Spleen (tissue), 7 donors: ENCODE measurements around the gene RBM38.

Experiments used
- POLR2AphosphoS5 ChIP-seq, 3 donors: sonication (generic); formaldehyde crosslinking; IDR thresholded peaks; one replicate each; pipeline ENCODE4 v1.5.1; 2017; ENCODE audit warnings: antibody characterized with exemption in 3 of 3
- TF ChIP-seq, protein P1 (sequence below), 11 experiments: fragments of 200-600 bp in 7 of 11; fragments of 450-650 bp in 4 of 11; sonication (generic) in 4 of 11; IDR thresholded peaks in 8 of 11; conservative IDR thresholded peaks in 3 of 11; 1 replicate in 7 of 11; 2 replicates in 4 of 11; pipeline versions ENCODE4 v1.4.0 to v1.8.0; 2016 to 2021; ENCODE audit warnings: antibody characterized with exemption in 11 of 11, inconsistent platforms in 4 of 11, mild to moderate bottlenecking in 1 of 11
- donor health status: DM: no; HTN: no; CAD: no; lungs with moderate emphysema.
- donor health status: DM: no; HTN: no; CAD: no.
- donor health status: DM: no; HTN: no; CAD: no.

DNA sequence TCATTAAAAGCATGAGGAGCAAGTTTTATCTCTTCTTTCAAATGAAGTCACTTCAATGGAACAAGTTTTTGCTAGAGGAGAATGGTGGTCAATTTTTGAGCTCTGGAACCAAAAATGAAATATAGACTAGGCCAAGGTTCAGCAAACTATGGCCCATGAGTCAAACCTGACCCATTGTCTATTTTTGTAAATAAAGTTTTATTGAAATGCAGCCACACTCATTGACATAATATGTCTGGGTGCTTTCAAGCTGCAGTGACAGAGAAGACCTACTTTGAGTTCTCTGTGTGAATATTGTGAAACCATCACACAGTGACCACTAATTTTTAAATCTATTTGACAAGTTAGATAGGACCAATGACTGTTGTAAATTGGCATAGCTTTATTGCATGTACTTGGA, 26.7 kb upstream of the RBM38 start:
- TF ChIP-seq, protein P1, sequence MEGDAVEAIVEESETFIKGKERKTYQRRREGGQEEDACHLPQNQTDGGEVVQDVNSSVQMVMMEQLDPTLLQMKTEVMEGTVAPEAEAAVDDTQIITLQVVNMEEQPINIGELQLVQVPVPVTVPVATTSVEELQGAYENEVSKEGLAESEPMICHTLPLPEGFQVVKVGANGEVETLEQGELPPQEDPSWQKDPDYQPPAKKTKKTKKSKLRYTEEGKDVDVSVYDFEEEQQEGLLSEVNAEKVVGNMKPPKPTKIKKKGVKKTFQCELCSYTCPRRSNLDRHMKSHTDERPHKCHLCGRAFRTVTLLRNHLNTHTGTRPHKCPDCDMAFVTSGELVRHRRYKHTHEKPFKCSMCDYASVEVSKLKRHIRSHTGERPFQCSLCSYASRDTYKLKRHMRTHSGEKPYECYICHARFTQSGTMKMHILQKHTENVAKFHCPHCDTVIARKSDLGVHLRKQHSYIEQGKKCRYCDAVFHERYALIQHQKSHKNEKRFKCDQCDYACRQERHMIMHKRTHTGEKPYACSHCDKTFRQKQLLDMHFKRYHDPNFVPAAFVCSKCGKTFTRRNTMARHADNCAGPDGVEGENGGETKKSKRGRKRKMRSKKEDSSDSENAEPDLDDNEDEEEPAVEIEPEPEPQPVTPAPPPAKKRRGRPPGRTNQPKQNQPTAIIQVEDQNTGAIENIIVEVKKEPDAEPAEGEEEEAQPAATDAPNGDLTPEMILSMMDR (IDR thresholded peaks at IDR 0.05 in 8 of 11, conservative IDR thresholded peaks at IDR 0.05 in 3 of 11): no peak
- no peak for TF ChIP-seq POLR2AphosphoS5 (IDR thresholded peaks at IDR 0.05)
